Measurements from ENCODE around the gene CCDC24.

GRCh38 chr1:43990271-43991199, 864 bp upstream of the CCDC24 start:
- TF ChIP-seq ZNF274 (CRISPR knock-in tag; IDR thresholded peaks at IDR 0.05), result no peak
- TF ChIP-seq JUN (CRISPR knock-in tag; IDR thresholded peaks at IDR 0.05), result no peak
- no peak for TF ChIP-seq TRIM24 (CRISPR knock-in tag; IDR thresholded peaks at IDR 0.05)
- no peak for TF ChIP-seq NFIC (IDR thresholded peaks at IDR 0.05; ENCODE audit: low read length)
- no peak for TF ChIP-seq ATF3 (CRISPR knock-in tag; IDR thresholded peaks at IDR 0.05)
- no peak for TF ChIP-seq HNRNPL (IDR thresholded peaks at IDR 0.05; ENCODE audit: low read depth, low read length)
- TF ChIP-seq, protein P1, sequence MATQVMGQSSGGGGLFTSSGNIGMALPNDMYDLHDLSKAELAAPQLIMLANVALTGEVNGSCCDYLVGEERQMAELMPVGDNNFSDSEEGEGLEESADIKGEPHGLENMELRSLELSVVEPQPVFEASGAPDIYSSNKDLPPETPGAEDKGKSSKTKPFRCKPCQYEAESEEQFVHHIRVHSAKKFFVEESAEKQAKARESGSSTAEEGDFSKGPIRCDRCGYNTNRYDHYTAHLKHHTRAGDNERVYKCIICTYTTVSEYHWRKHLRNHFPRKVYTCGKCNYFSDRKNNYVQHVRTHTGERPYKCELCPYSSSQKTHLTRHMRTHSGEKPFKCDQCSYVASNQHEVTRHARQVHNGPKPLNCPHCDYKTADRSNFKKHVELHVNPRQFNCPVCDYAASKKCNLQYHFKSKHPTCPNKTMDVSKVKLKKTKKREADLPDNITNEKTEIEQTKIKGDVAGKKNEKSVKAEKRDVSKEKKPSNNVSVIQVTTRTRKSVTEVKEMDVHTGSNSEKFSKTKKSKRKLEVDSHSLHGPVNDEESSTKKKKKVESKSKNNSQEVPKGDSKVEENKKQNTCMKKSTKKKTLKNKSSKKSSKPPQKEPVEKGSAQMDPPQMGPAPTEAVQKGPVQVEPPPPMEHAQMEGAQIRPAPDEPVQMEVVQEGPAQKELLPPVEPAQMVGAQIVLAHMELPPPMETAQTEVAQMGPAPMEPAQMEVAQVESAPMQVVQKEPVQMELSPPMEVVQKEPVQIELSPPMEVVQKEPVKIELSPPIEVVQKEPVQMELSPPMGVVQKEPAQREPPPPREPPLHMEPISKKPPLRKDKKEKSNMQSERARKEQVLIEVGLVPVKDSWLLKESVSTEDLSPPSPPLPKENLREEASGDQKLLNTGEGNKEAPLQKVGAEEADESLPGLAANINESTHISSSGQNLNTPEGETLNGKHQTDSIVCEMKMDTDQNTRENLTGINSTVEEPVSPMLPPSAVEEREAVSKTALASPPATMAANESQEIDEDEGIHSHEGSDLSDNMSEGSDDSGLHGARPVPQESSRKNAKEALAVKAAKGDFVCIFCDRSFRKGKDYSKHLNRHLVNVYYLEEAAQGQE (IDR thresholded peaks at IDR 0.05; ENCODE audit: borderline replicate concordance in 1 of 2, low read depth in 1 of 2, low read length in 2 of 2), result no peak
- no peak for TF ChIP-seq ZNF280B (CRISPR knock-in tag; IDR thresholded peaks at IDR 0.05; ENCODE audit: borderline replicate concordance)
- no peak for TF ChIP-seq JUNB (CRISPR knock-in tag; IDR thresholded peaks at IDR 0.05; ENCODE audit: borderline replicate concordance)
- TF ChIP-seq EP300 (IDR thresholded peaks at IDR 0.05; ENCODE audit: low read depth in 2 of 2, low read length in 2 of 2), result no peak
- no peak for TF ChIP-seq EP300 (CRISPR knock-in tag; IDR thresholded peaks at IDR 0.05; ENCODE audit: borderline replicate concordance)
- TF ChIP-seq KLF13 (CRISPR knock-in tag; IDR thresholded peaks at IDR 0.05), result no peak
- peak; percentile 24; the same call in 1 of the 2 replicates for TF ChIP-seq CTCF (CRISPR knock-in tag; IDR thresholded peaks at IDR 0.05)
- no peak for TF ChIP-seq ARNT (IDR thresholded peaks at IDR 0.05)
- no peak for TF ChIP-seq ZFP36 (IDR thresholded peaks at IDR 0.05; ENCODE audit: borderline replicate concordance, low read depth, low read length, partially characterized antibody)

Measured in HepG2 (cell line).